ENCODE data around the gene MYO9A.
"Not testable (repeated sequence)": the region's sequence is repeated elsewhere in the genome, so short reads cannot be mapped to it uniquely, and the experiment has no call there.

MYO9A gene

DNA sequence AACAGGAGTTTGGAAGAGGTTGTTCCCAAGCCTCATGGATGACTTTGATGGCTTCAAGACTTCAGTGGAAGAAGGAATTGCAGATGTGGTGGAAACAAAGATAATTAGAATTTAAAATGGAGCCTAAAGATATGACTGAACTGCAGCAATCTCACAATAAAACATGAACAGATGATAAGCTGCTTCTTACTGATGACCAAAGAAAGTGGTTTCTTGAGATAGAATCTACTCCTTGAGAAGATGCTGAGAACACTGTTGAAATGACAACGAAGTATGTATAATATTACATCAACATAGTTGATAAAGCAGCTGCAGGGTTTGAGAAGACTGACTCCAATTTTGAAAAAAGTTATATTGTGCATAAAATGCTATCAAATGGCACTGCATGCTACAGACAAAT is 21.2 kb downstream of the MYO9A start:
- no peak for DNase-seq
- no peaks in the 10 kb centered on the region for H3K9me3 ChIP-seq (ENCODE audit: control insufficient read depth, low read length)
- H3K4me3 ChIP-seq (ENCODE audit: insufficient read depth, low read depth, low read length, poor library complexity, severe bottlenecking) = no peak overlapping the region
- H3K4me1 ChIP-seq (ENCODE audit: control insufficient read depth, insufficient read depth, low read length, poor library complexity, severe bottlenecking) = no peaks in the 10 kb centered on the region
- no peaks in the 10 kb centered on the region for H3K27me3 ChIP-seq (replicated peaks; ENCODE audit: control insufficient read depth, insufficient read depth, low read length, poor library complexity, severe bottlenecking)
- H3K36me3 ChIP-seq (ENCODE audit: control insufficient read depth, insufficient read depth, low read length) = no peaks in the 10 kb centered on the region
- H3K27ac ChIP-seq (ENCODE audit: insufficient read depth, low read length, poor library complexity, severe bottlenecking) = no peak overlapping the region

- no peak for DNase-seq
- Histone ChIP-seq H3K36me3 (ENCODE audit: control insufficient read depth, insufficient read depth, low read length) (no peaks in the 10 kb centered on the region), H3K27me3 (replicated peaks; ENCODE audit: control insufficient read depth, insufficient read depth, low read length, poor library complexity, severe bottlenecking) (no peaks in the 10 kb centered on the region), H3K4me3 (ENCODE audit: insufficient read depth, low read depth, low read length, poor library complexity, severe bottlenecking) (no peak overlapping the region), H3K4me1 (ENCODE audit: control insufficient read depth, insufficient read depth, low read length, poor library complexity, severe bottlenecking) (no peaks in the 10 kb centered on the region), H3K27ac (ENCODE audit: insufficient read depth, low read length, poor library complexity, severe bottlenecking) (no peak overlapping the region), H3K9me3 (ENCODE audit: control insufficient read depth, low read length) (no peaks in the 10 kb centered on the region)
Measured at GRCh38 chr15:72092691-72093090, 25.3 kb downstream of the MYO9A start.

- H3K36me3 ChIP-seq (ENCODE audit: control insufficient read depth, insufficient read depth, low read length) = no peaks in the 10 kb centered on the region
- H3K27ac ChIP-seq (ENCODE audit: insufficient read depth, low read length, poor library complexity, severe bottlenecking) = no peak overlapping the region
- no peak for DNase-seq
- no peaks in the 10 kb centered on the region for H3K9me3 ChIP-seq (ENCODE audit: control insufficient read depth, low read length)
- H3K4me1 ChIP-seq (ENCODE audit: control insufficient read depth, insufficient read depth, low read length, poor library complexity, severe bottlenecking) = no peaks in the 10 kb centered on the region
- H3K4me3 ChIP-seq (ENCODE audit: insufficient read depth, low read depth, low read length, poor library complexity, severe bottlenecking) = no peak overlapping the region
- H3K27me3 ChIP-seq (replicated peaks; ENCODE audit: control insufficient read depth, insufficient read depth, low read length, poor library complexity, severe bottlenecking) = no peaks in the 10 kb centered on the region
Measured at GRCh38 chr15:72092006-72092405, 25.9 kb downstream of the MYO9A start.

DNA sequence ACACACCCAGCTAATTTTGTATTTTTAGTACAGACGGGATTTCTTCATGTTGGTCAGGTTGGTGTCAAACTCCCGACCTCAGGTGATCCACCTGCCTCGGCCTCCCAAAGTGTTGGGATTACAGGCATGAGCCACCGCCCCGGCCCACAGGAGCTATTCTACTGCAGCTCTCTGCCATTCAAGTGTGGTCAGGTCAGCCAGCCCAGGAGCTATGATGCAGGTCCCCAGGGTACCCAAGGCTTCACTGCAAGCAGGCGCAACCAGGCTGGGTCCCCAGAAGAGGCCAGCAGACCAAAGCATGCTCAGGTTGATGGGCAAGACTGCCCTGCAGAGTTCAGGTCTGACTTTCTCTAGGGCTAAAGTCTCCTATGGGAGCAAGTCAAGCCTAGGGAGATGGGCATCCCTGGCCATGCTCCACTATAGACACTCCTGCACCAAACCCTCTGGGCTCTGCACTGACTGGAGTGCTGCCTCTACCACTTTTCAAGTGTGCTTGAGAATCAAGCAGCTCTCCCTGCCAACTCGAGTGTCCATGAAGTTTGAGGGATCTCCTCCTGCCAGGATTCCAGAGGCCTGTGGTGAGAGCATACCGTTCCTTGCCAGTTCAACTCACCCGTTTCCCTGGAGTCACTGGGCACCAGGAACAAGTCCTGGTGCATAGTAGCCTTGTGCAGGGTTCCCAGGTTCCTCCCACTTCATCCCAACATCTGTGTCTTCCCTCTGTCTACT is 30.9 kb downstream of the MYO9A start:
- H3K27ac ChIP-seq (ENCODE audit: insufficient read depth, low read length, poor library complexity, severe bottlenecking) = no peak overlapping the region
- no peaks in the 10 kb centered on the region for H3K4me1 ChIP-seq (ENCODE audit: control insufficient read depth, insufficient read depth, low read length, poor library complexity, severe bottlenecking)
- H3K9me3 ChIP-seq (ENCODE audit: control insufficient read depth, low read length) = no peaks in the 10 kb centered on the region
- H3K27me3 ChIP-seq (replicated peaks; ENCODE audit: control insufficient read depth, insufficient read depth, low read length, poor library complexity, severe bottlenecking) = no peaks in the 10 kb centered on the region
- DNase-seq = no peak
- H3K36me3 ChIP-seq (ENCODE audit: control insufficient read depth, insufficient read depth, low read length) = no peaks in the 10 kb centered on the region
- H3K4me3 ChIP-seq (ENCODE audit: insufficient read depth, low read depth, low read length, poor library complexity, severe bottlenecking) = no peak overlapping the region

GRCh38 chr15:72086010-72086697 is 31.8 kb downstream of the MYO9A start:
- DNase-seq = no peak
- Histone ChIP-seq H3K4me1 (ENCODE audit: control insufficient read depth, insufficient read depth, low read length, poor library complexity, severe bottlenecking) (no peaks in the 10 kb centered on the region), H3K4me3 (ENCODE audit: insufficient read depth, low read depth, low read length, poor library complexity, severe bottlenecking) (no peak overlapping the region), H3K9me3 (ENCODE audit: control insufficient read depth, low read length) (no peaks in the 10 kb centered on the region), H3K27me3 (replicated peaks; ENCODE audit: control insufficient read depth, insufficient read depth, low read length, poor library complexity, severe bottlenecking) (no peaks in the 10 kb centered on the region), H3K36me3 (ENCODE audit: control insufficient read depth, insufficient read depth, low read length) (no peaks in the 10 kb centered on the region), H3K27ac (ENCODE audit: insufficient read depth, low read length, poor library complexity, severe bottlenecking) (no peak overlapping the region)

GRCh38 chr15:72082176-72082575 is 35.8 kb downstream of the MYO9A start:
- Histone ChIP-seq H3K4me3 (ENCODE audit: insufficient read depth, low read depth, low read length, poor library complexity, severe bottlenecking) (no peak overlapping the region), H3K36me3 (ENCODE audit: control insufficient read depth, insufficient read depth, low read length) (no peaks in the 10 kb centered on the region), H3K4me1 (ENCODE audit: control insufficient read depth, insufficient read depth, low read length, poor library complexity, severe bottlenecking) (no peaks in the 10 kb centered on the region), H3K9me3 (ENCODE audit: control insufficient read depth, low read length) (no peaks in the 10 kb centered on the region), H3K27me3 (replicated peaks; ENCODE audit: control insufficient read depth, insufficient read depth, low read length, poor library complexity, severe bottlenecking) (no peaks in the 10 kb centered on the region), H3K27ac (ENCODE audit: insufficient read depth, low read length, poor library complexity, severe bottlenecking) (no peak overlapping the region)
- DNase-seq = no peak

DNA sequence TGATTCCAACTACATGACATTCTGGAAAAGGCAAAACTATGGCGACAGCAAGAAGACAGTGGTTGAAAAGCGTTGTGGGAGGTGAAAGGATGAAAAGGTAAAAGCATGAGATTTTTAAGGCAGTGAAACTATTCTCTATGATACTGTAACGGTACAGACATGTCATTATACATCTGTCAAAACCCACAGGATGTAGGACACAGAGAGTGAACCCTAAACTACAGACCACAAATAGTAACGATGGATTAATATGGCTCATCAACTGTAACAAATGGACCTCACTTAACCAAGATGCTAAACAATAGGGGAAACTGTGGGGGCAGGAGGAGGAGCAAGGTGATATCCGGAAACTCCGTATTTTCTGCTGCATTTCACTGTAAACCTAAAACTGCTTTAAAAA is 39.1 kb downstream of the MYO9A start:
- no peak for DNase-seq
- H3K27ac ChIP-seq (ENCODE audit: insufficient read depth, low read length, poor library complexity, severe bottlenecking) = no peak overlapping the region
- no peaks in the 10 kb centered on the region for H3K36me3 ChIP-seq (ENCODE audit: control insufficient read depth, insufficient read depth, low read length)
- no peak overlapping the region for H3K4me3 ChIP-seq (ENCODE audit: insufficient read depth, low read depth, low read length, poor library complexity, severe bottlenecking)
- no peaks in the 10 kb centered on the region for H3K4me1 ChIP-seq (ENCODE audit: control insufficient read depth, insufficient read depth, low read length, poor library complexity, severe bottlenecking)
- H3K27me3 ChIP-seq (replicated peaks; ENCODE audit: control insufficient read depth, insufficient read depth, low read length, poor library complexity, severe bottlenecking) = no peaks in the 10 kb centered on the region
- H3K9me3 ChIP-seq (ENCODE audit: control insufficient read depth, low read length) = no peaks in the 10 kb centered on the region

GRCh38 chr15:72077950-72078349 is 40.0 kb downstream of the MYO9A start:
- H3K4me3 ChIP-seq (ENCODE audit: insufficient read depth, low read depth, low read length, poor library complexity, severe bottlenecking) = no peak overlapping the region
- no peak for DNase-seq
- H3K4me1 ChIP-seq (ENCODE audit: control insufficient read depth, insufficient read depth, low read length, poor library complexity, severe bottlenecking) = no peaks in the 10 kb centered on the region
- H3K36me3 ChIP-seq (ENCODE audit: control insufficient read depth, insufficient read depth, low read length) = no peaks in the 10 kb centered on the region
- H3K9me3 ChIP-seq (ENCODE audit: control insufficient read depth, low read length) = no peaks in the 10 kb centered on the region
- H3K27me3 ChIP-seq (replicated peaks; ENCODE audit: control insufficient read depth, insufficient read depth, low read length, poor library complexity, severe bottlenecking) = no peaks in the 10 kb centered on the region
- H3K27ac ChIP-seq (ENCODE audit: insufficient read depth, low read length, poor library complexity, severe bottlenecking) = no peak overlapping the region

DNA sequence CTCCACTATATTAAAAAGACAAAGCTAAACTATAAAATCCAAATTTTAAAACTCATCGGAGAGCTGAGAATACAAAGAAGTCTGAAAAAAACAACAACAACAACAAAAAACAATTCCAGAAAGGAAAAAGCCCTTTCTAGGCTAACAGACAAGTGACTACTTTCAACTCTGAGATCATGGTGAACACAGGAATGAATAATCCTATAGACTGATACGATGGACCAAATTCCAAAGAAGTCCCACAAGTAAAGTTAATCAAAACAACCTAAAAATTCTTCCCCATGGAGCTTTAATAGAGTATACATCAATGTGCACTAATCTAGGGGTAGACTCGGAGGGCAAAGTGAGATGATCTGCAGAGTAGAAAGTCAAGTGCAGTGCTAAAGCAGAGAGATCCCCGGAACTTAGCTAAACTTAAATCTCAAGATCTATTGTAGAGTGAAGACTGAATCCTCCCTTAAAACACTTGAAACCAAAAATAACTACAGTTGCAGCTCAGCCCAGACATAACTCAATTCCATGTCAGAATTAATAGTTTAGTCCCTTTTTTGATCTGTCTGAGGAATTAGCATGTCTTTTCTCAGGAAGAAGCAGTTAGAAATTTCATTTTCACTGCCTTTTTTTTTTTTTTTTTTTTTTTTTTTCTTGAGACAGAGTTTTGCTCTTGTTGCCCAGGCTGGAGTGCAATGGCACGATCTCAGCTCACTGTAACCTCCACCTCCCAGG is 43.5 kb downstream of the MYO9A start:
- H3K27ac ChIP-seq (ENCODE audit: insufficient read depth, low read length, poor library complexity, severe bottlenecking) = no peak overlapping the region
- no peaks in the 10 kb centered on the region for H3K27me3 ChIP-seq (replicated peaks; ENCODE audit: control insufficient read depth, insufficient read depth, low read length, poor library complexity, severe bottlenecking)
- no peaks in the 10 kb centered on the region for H3K9me3 ChIP-seq (ENCODE audit: control insufficient read depth, low read length)
- no peak overlapping the region for H3K4me3 ChIP-seq (ENCODE audit: insufficient read depth, low read depth, low read length, poor library complexity, severe bottlenecking)
- no peaks in the 10 kb centered on the region for H3K36me3 ChIP-seq (ENCODE audit: control insufficient read depth, insufficient read depth, low read length)
- DNase-seq = no peak
- no peaks in the 10 kb centered on the region for H3K4me1 ChIP-seq (ENCODE audit: control insufficient read depth, insufficient read depth, low read length, poor library complexity, severe bottlenecking)

DNA sequence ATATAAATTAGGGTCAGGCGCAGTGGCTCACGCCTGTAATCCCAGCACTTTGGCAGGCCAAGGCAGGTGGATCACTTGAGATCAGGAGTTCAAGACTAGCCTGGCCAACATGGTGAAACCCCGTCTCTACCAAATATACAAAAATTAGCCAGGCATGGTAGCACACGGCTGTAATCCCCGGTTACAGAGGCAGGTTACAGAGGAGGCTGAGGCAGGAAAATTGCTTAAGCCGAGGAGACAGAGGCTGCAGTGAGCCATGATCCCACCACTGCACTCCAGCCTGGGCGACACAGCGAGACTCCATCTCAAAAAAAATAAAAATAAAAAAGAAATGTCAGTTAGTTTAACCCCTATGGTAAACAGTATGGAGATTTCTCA is 46.5 kb downstream of the MYO9A start:
- not testable (repeated sequence) for H3K4me3 ChIP-seq (ENCODE audit: insufficient read depth, low read depth, low read length, poor library complexity, severe bottlenecking); H3K27ac ChIP-seq (ENCODE audit: insufficient read depth, low read length, poor library complexity, severe bottlenecking); H3K9me3 ChIP-seq (ENCODE audit: control insufficient read depth, low read length); H3K27me3 ChIP-seq (replicated peaks; ENCODE audit: control insufficient read depth, insufficient read depth, low read length, poor library complexity, severe bottlenecking); H3K4me1 ChIP-seq (ENCODE audit: control insufficient read depth, insufficient read depth, low read length, poor library complexity, severe bottlenecking); DNase-seq; H3K36me3 ChIP-seq (ENCODE audit: control insufficient read depth, insufficient read depth, low read length)

All from effector memory CD4-positive, alpha-beta T cell (primary cell).